ENCODE results near the gene JAZF1. TPM values are rescaled to one million over a fixed set of nuclear protein-coding genes. Genes with fewer than 3 reads are reported as not detected.

JAZF1 gene
- total and polyA plus RNA-seq, 2 of the 4 experiments (the other 2 are of a cell fraction): 8.4 to 10.5 TPM

DNA sequence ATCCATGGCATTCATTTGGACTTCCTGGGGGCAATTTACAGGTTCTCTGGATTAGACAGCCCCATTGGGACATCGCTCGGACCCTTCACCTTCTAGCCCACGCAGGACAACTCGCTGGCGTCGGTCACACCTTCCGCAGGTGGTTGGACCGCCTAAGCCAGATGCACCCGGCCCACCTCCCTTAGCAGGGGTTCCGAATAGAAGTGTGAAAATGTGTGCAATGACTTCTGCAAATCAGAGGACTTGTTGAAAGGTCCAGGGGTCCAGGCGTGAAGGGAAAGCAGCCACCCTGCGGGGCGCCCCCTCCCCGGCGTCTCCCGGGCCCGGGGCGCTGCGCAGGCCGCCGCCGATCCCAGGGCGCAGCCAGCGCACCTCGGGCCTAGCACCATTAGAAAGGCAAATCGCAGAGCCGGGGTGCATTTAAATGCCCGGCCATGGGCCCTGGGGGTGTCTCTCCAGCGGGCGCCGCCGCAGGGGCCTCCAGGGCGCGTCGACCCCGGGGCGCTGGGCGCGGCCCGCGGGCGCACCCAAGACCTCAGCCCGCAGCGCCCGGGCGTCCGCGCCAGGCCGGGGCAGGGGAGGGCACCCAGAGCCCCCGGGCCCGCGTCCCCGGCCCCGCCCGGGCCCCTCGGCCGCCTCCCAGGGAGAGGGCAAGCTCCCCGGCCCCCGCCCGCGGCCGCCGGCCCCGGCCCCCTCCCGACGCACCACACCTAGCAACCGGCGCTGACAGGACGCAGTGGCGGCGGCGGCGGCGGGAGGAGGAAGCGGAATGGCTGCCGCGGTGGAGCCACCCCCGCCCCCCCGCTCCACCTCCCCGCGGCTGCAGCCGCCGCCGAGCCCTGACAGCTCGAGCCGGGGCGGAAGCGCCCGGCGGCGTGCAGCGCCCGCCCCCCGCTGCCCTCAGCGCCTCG lies 1.2 kb downstream of the JAZF1 start:
- H2AFZ ChIP-seq (replicated peaks; ENCODE audit: low read length, poor library complexity): peak overlapping the region; percentile 81
- no peaks in the 10 kb centered on the region for H3K9me3 ChIP-seq (ENCODE audit: control insufficient read depth, insufficient read depth, low read length)
- peak overlapping the region; percentile 64; the same call in 1 of the 2 replicates for H3K56ac ChIP-seq (ENCODE audit: extremely low read depth, insufficient read depth, low read length)
- TF ChIP-seq MXI1 (IDR thresholded peaks at IDR 0.05; ENCODE audit: borderline replicate concordance, low read depth, low read length) (peak; percentile 55; the same call in 1 of the 2 replicates), MAZ (IDR thresholded peaks at IDR 0.05; ENCODE audit: borderline replicate concordance, low read depth, low read length) (peak; percentile 92; the same call in 1 of the 2 replicates), CHD1 (IDR thresholded peaks at IDR 0.05; ENCODE audit: low read depth, low read length) (no peak)
- H3K27ac ChIP-seq (ENCODE audit: insufficient read depth, low read length): peak overlapping the region; percentile 70
- peaks cover 26 to 38% of the 10 kb centered on the region in 2 experiments for H3K79me1 ChIP-seq (ENCODE audit: low read depth in 1 of 2, low read length in 2 of 2)
- WGBS, 2 experiments (ENCODE audit: extremely low coverage in 2 of 2, insufficient read length in 1 of 2): 3% methylated on average over 12 of the region's 96 CpGs; no CpG with 5 or more reads in 1 of the 2 experiments
- no peak overlapping the region for H2BK15ac ChIP-seq (ENCODE audit: low read depth, low read length)
- H3K23ac ChIP-seq (ENCODE audit: low read depth, low read length): peak overlapping the region; percentile 47
- no peak overlapping the region; the same call in none of the 2 replicates for H3K18ac ChIP-seq (ENCODE audit: low read depth, low read length)
- peak overlapping the region; percentile 70 for H2AK9ac ChIP-seq (replicated peaks; ENCODE audit: low read depth, low read length, poor library complexity)
- peak overlapping the region; percentile 7 for H2BK120ac ChIP-seq (ENCODE audit: low read depth, low read length)
- peak; percentile 78 for ATAC-seq (ENCODE audit: low read depth)
- H3K4ac ChIP-seq (ENCODE audit: low read depth, low read length): peak overlapping the region; percentile 65
- no TSS peak for BruUV-seq (replicated peaks)
- H4K5ac ChIP-seq (ENCODE audit: low read depth, low read length): peak overlapping the region; percentile 19
- H3K4me2 ChIP-seq (ENCODE audit: low read depth, low read length): peak overlapping the region; percentile 94
- H3K14ac ChIP-seq (replicated peaks; ENCODE audit: low read depth, low read length): peak overlapping the region; percentile 64
- H2AK5ac ChIP-seq (ENCODE audit: low read depth, low read length): peak overlapping the region; percentile 81
- intact Hi-C loops (cut with micrococcal nuclease): loop anchor here (1.0 kb wide), 1 partner anchor 93 kb away; no protein-coding TSS in a partner anchor
- no peaks in the 10 kb centered on the region for H3K27me3 ChIP-seq (ENCODE audit: control insufficient read depth, insufficient read depth, low read length)
- no peak overlapping the region for H2BK20ac ChIP-seq (ENCODE audit: low read depth, low read length)
- H4K20me1 ChIP-seq (ENCODE audit: insufficient read depth, low read length): peaks cover 5% of the 10 kb centered on the region; the same call in 1 of the 2 replicates
- dilution Hi-C loops (cut with HindIII; ENCODE audit: low sequenced_read_pairs, unreplicated experiment): no loop called here
- no peak for DNase-seq
- H3K4me3 ChIP-seq (ENCODE audit: insufficient read depth, low read depth, low read length): peak overlapping the region; percentile 100
- peak overlapping the region; percentile 32 to 52; a peak in 3 of 4 replicates for H4K8ac ChIP-seq (ENCODE audit: low read depth in 2 of 2, low read length in 2 of 2)
- peaks cover 23% of the 10 kb centered on the region for H3K4me1 ChIP-seq (ENCODE audit: control insufficient read depth, insufficient read depth, low read length)
- in situ Hi-C loops (cut with MboI; ENCODE audit: low sequenced_read_pairs): no loop called here
- peaks cover 19% of the 10 kb centered on the region for H3K9me1 ChIP-seq (ENCODE audit: insufficient read depth, low read length)
- CTCF ChIA-PET: no interaction called here
- H3K36me3 ChIP-seq (ENCODE audit: control insufficient read depth, insufficient read depth, low read length): no peaks in the 10 kb centered on the region
- H2BK5ac ChIP-seq (ENCODE audit: low read depth, low read length, poor library complexity, severe bottlenecking): peak overlapping the region; percentile 47
- POLR2A ChIA-PET (ENCODE audit: unreplicated experiment): no interaction called here
- peak overlapping the region; percentile 68 for H3K9ac ChIP-seq (ENCODE audit: low read depth, low read length)
- peak overlapping the region; percentile 75 for H4K91ac ChIP-seq (ENCODE audit: insufficient read depth, low read depth, low read length)

Data from IMR-90 (cell line).